Endothelial cell of umbilical vein (primary cell): ENCODE results near the gene ZBTB12. TPM values are rescaled to one million over a fixed set of nuclear protein-coding genes. Genes with fewer than 3 reads are reported as not detected.

ENCODE experiments used
- BruUV-seq: library from RNA; stranded (reverse); fragments of 400-500 nt; replicated peaks from 2 replicates; lab custom pipeline; 2021; lab: Mats Ljungman, UMichigan
- CTCF ChIA-PET: fragments of 300-600, 350-600 bp; sonication (Branson Sonifier 250); formaldehyde crosslinking; loops from one replicate; lab custom pipeline; 2021; ENCODE audit warnings: antibody characterized with exemption, inconsistent platforms; lab: Charles Lee
- POLR2A ChIA-PET: fragments of 300-600, 350-600 bp; sonication (Branson Sonifier 250); formaldehyde crosslinking; loops from one replicate; lab custom pipeline; 2021; ENCODE audit warnings: antibody characterized with exemption, inconsistent platforms; lab: Charles Lee
- DNase-seq: peaks from one replicate; pipeline ENCODE4 v3.0.0-alpha.2; 2011; ENCODE audit warnings: low read depth, low spot score
- FAIRE-seq: peaks from 2 replicates; lab custom pipeline; 2011; peaks lifted over from hg19 to GRCh38; lab: Jason Lieb, UNC
- H2AFZ ChIP-seq: 2 replicates; pipeline ENCODE4 v1.6.0; 2012; ENCODE audit warnings: low read depth, low read length, control low read depth, inconsistent platforms
- H3K27ac ChIP-seq: 2 replicates; pipeline ENCODE4 v1.5.1; 2011; ENCODE audit warnings: low read depth, mild to moderate bottlenecking, control low read depth, low read length, moderate library complexity; ENCODE audit not compliant: insufficient read depth
- H3K27me3 ChIP-seq, 2 experiments: 2 replicates each; pipeline versions ENCODE4 v1.6.0 to v1.6.1; 2011; ENCODE audit warnings: low read length in 2 of 2, mixed read lengths in 1 of 2; ENCODE audit not compliant: control insufficient read depth in 2 of 2, insufficient read depth in 2 of 2
- H3K36me3 ChIP-seq, 2 experiments: 2 replicates in 1 of 2; 3 replicates in 1 of 2; pipeline ENCODE4 v1.5.1; 2011; ENCODE audit warnings: low read length in 2 of 2, mild to moderate bottlenecking in 1 of 2, moderate library complexity in 1 of 2; ENCODE audit not compliant: control insufficient read depth in 2 of 2, insufficient read depth in 2 of 2; ENCODE audit errors: extremely low read depth in 1 of 2
- H3K4me1 ChIP-seq: 3 replicates; pipeline ENCODE4 v1.5.1; 2011; ENCODE audit warnings: mild to moderate bottlenecking, low read length; ENCODE audit not compliant: control insufficient read depth, insufficient read depth; ENCODE audit errors: extremely low read depth
- H3K4me2 ChIP-seq: 2 replicates; pipeline ENCODE4 v1.6.1; 2011; ENCODE audit warnings: low read length, control low read depth, mixed read lengths; ENCODE audit not compliant: insufficient read depth
- H3K4me3 ChIP-seq, 3 experiments: fragments of 200-600 bp in 1 of 3; sonication (generic), shearing (Covaris generic) in 1 of 3; replicated peaks in 1 of 3; 2 replicates each; pipeline ENCODE4 v1.5.1; 2011 to 2016; ENCODE audit warnings: control low read depth in 3 of 3, low read length in 3 of 3, mild to moderate bottlenecking in 2 of 3, inconsistent platforms in 1 of 3, low read depth in 1 of 3, moderate library complexity in 1 of 3; ENCODE audit not compliant: insufficient read depth in 1 of 3
- H3K79me2 ChIP-seq: 2 replicates; pipeline ENCODE4 v1.6.0; 2012; ENCODE audit warnings: low read length, inconsistent platforms; ENCODE audit not compliant: control insufficient read depth, insufficient read depth
- H3K9ac ChIP-seq: replicated peaks from 2 replicates; pipeline ENCODE3; 2011; ENCODE audit warnings: low read length, control low read depth; ENCODE audit not compliant: insufficient read depth; ENCODE audit errors: extremely low read depth
- H3K9me1 ChIP-seq: replicated peaks from 3 replicates; pipeline ENCODE4 v1.6.0; 2011; ENCODE audit warnings: mild to moderate bottlenecking, low read length; ENCODE audit not compliant: control insufficient read depth, insufficient read depth; ENCODE audit errors: extremely low read depth
- H3K9me3 ChIP-seq: replicated peaks from 2 replicates; pipeline ENCODE4 v1.5.1; 2012; ENCODE audit warnings: low read length, inconsistent platforms; ENCODE audit not compliant: control insufficient read depth, insufficient read depth
- H4K20me1 ChIP-seq: replicated peaks from 2 replicates; pipeline ENCODE3; 2011; ENCODE audit warnings: mild to moderate bottlenecking, low read length; ENCODE audit not compliant: control insufficient read depth, insufficient read depth; ENCODE audit errors: extremely low read depth
- EZH2 ChIP-seq: IDR thresholded peaks from 2 replicates; pipeline ENCODE4 v1.6.1; 2012; ENCODE audit warnings: borderline replicate concordance, low read depth, mild to moderate bottlenecking, moderate library complexity, low read length, inconsistent platforms; ENCODE audit not compliant: severe bottlenecking
- FOS ChIP-seq: IDR thresholded peaks from 2 replicates; pipeline ENCODE4 v1.6.1; 2011; ENCODE audit warnings: mild to moderate bottlenecking, low read length, moderate library complexity, borderline replicate concordance; ENCODE audit not compliant: insufficient read depth
- GATA2 ChIP-seq: IDR thresholded peaks from 2 replicates; pipeline ENCODE4 v1.7.0; 2011; ENCODE audit warnings: low read depth, mild to moderate bottlenecking, moderate library complexity, mixed read lengths, low read length; ENCODE audit not compliant: insufficient read length, insufficient read depth
- JUN ChIP-seq: IDR thresholded peaks from 2 replicates; pipeline ENCODE4 v1.6.1; 2011; ENCODE audit warnings: borderline replicate concordance, low read depth; ENCODE audit not compliant: insufficient read length, insufficient read depth
- MYC ChIP-seq: IDR thresholded peaks from one replicate; pipeline ENCODE4 v1.6.1; 2011; ENCODE audit warnings: mild to moderate bottlenecking, low read depth, low read length
- POLR2A ChIP-seq: IDR thresholded peaks from 2 replicates; pipeline ENCODE4 v1.6.1; 2012; ENCODE audit warnings: low read depth, mild to moderate bottlenecking, control low read depth, low read length
- POLR2AphosphoS5 ChIP-seq: IDR thresholded peaks from 2 replicates; pipeline ENCODE4 v1.6.1; 2012; ENCODE audit warnings: low read depth, mild to moderate bottlenecking, control low read depth, low read length, moderate library complexity; ENCODE audit not compliant: insufficient read depth
- dilution Hi-C: fragments of 300-500 bp; cut with MboI; formaldehyde crosslinking; loops from one replicate; pipeline ENCODE4 v1.15.0; 2019; ENCODE audit warnings: low sequenced_read_pairs; ENCODE audit not compliant: extremely low pct_ligation_motif_present
- intact Hi-C: fragments of 100-400 bp; cut with micrococcal nuclease; formaldehyde crosslinking; loops from one replicate; pipeline ENCODE4 v1.10.0; 2022
- polyA plus RNA-seq, 4 experiments: library from polyadenylated mRNA; depleted of rRNA in 3 of 4; stranded (reverse) in 3 of 4; unstranded in 1 of 4; fragments of >200 nt; gene quantifications; 2 replicates each; pipeline versions ENCODE4 v1.2.1 to v1.2.3, GENCODE V29; 2011 to 2012; ENCODE audit warnings: missing spikeins in 1 of 4
- total RNA-seq: library from RNA; stranded (reverse); gene quantifications from 2 replicates; pipeline ENCODE4 v1.2.3, GENCODE V29; 2021
- TF ChIP-seq, protein P1 (sequence below), 2 donors: IDR thresholded peaks; 1 replicate in 1 of 2; 2 replicates in 1 of 2; pipeline ENCODE4 v1.5.1; 2011; ENCODE audit warnings: low read length in 2 of 2, mild to moderate bottlenecking in 2 of 2, moderate library complexity in 2 of 2, control low read depth in 1 of 2, inconsistent platforms in 1 of 2, low read depth in 1 of 2; ENCODE audit not compliant: insufficient read depth in 1 of 2; ENCODE audit errors: extremely low read depth in 1 of 2
- TF ChIP-seq, protein P2 (sequence below): IDR thresholded peaks from 2 replicates; pipeline ENCODE4 v1.6.1; 2011; ENCODE audit not compliant: insufficient read depth, insufficient read length

ZBTB12 gene
- total and polyA plus RNA-seq, 2 donors (not counting 3 experiments of a cell fraction or from before 2014, with no cell fraction given), result 2.9 to 4.9 TPM

DNA sequence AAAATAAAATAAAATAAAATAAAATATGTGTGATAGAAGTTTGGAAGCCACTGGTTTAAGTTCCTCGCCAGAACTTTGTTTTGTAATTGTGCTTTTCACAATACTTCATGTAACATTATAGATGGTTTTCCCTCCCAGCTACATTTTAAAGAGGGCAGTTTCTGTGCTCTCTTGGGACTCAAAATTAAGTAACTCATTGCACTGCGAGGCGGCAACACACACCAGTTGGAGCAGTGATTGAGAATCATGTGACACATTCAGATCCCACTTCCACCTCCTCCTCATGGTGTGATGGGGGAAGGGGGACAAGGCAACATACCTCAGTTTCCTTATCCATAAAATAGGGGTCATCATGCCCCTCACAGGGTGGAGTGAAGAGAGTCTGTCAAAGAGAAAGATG, 33.1 kb upstream of the ZBTB12 start:
- Histone ChIP-seq H3K4me3 (no peak overlapping the region), H3K79me2 (no peaks in the 10 kb centered on the region), H3K9me1 (no peaks in the 10 kb centered on the region), H3K9me3 (no peaks in the 10 kb centered on the region), H3K4me2 (no peak overlapping the region), H2AFZ (no peak overlapping the region), H4K20me1 (no peaks in the 10 kb centered on the region), H3K36me3 (no peaks in the 10 kb centered on the region), H3K9ac (no peak overlapping the region), H3K4me1 (no peaks in the 10 kb centered on the region), H3K27me3 (no peaks in the 10 kb centered on the region), H3K27ac (no peak overlapping the region)
- CTCF ChIA-PET, result interaction anchor here (1.1 kb wide), 1 partner anchor 17 kb away, joined by 3 read pairs; no protein-coding TSS in a partner anchor
- POLR2A ChIA-PET, result no interaction called here
- no TSS peak for BruUV-seq
- FAIRE-seq (no peak), DNase-seq (no peak)
- intact Hi-C loops, result no loop called here
- TF ChIP-seq EZH2 (no peak), POLR2AphosphoS5 (no peak), JUN (no peak), MYC (no peak), GATA2 (no peak), POLR2A (no peak), FOS (no peak)
- TF ChIP-seq, protein P1, sequence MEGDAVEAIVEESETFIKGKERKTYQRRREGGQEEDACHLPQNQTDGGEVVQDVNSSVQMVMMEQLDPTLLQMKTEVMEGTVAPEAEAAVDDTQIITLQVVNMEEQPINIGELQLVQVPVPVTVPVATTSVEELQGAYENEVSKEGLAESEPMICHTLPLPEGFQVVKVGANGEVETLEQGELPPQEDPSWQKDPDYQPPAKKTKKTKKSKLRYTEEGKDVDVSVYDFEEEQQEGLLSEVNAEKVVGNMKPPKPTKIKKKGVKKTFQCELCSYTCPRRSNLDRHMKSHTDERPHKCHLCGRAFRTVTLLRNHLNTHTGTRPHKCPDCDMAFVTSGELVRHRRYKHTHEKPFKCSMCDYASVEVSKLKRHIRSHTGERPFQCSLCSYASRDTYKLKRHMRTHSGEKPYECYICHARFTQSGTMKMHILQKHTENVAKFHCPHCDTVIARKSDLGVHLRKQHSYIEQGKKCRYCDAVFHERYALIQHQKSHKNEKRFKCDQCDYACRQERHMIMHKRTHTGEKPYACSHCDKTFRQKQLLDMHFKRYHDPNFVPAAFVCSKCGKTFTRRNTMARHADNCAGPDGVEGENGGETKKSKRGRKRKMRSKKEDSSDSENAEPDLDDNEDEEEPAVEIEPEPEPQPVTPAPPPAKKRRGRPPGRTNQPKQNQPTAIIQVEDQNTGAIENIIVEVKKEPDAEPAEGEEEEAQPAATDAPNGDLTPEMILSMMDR (IDR thresholded peaks at IDR 0.05; ENCODE audit: extremely low read depth in 1 of 2, insufficient read depth in 1 of 2, low read depth in 1 of 2, low read length in 2 of 2), result no peak
- TF ChIP-seq, protein P2, sequence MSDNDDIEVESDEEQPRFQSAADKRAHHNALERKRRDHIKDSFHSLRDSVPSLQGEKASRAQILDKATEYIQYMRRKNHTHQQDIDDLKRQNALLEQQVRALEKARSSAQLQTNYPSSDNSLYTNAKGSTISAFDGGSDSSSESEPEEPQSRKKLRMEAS, result no peak
- dilution Hi-C loops, result no loop called here
